ENCODE measurements around the gene MT1M. TPM values are rescaled to one million over a fixed set of nuclear protein-coding genes. Genes with fewer than 3 reads are reported as not detected.

The MT1M gene
- total and polyA plus RNA-seq, 2 of the 8 experiments (the other 6 are each of a cell fraction or from before 2014, with no cell fraction given): 2.1 TPM; not detected in 1

DNA sequence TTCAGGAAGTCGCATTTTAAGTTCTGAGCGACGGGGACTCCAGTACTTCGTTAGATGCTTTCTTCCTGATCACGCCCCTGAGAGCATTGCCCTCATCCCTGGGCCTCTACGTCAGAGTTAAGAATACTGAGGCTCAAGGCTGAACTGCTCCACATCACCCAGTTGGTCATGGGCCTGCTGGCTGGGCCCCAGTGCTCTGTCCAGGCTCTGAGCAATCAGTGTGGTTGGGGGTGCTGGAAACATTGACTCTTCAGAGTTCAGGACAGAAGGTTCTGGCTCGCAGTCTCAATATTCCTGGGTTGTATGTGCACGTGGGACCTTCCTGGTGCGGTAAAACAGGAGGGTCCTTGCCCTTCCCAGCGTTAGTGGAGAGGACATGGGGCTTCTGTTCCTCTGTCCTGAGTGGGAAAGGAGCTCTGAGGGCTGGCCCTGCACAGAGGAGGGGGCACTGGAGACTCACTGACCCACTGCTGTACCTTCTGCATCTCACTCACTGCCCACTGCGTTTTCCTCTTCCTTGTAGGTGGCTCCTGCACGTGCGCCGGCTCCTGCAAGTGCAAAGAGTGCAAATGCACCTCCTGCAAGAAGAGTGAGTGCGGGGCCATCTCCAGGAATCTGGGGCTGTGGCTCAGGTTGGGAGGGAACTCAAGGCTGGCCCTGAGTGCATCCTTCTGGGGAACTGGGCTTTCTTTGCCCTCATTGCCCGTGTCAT is 6.4 kb upstream of the MT1M start:
- H3K27ac ChIP-seq (ENCODE audit: low read depth, low read length): no peak overlapping the region
- CTCF ChIA-PET (ENCODE audit: partially characterized antibody): interaction anchor here (0.9 to 3.2 kb wide), 11 partner anchors 11 to 76 kb away, joined by 3 to 13 read pairs (median 5); partner anchors contain the start of genes MT1A and MT1H
- H3K36me3 ChIP-seq (ENCODE audit: control insufficient read depth in 2 of 4, insufficient read depth in 4 of 4, low read length in 3 of 4): no peaks in the 10 kb centered on the region
- peak overlapping the region; percentile 90 to 94 for H3K4me2 ChIP-seq (ENCODE audit: insufficient read depth in 1 of 2, low read depth in 2 of 2, low read length in 2 of 2)
- H3K4me3 ChIP-seq (ENCODE audit: extremely low read depth in 1 of 4, insufficient read depth in 2 of 4, low read depth in 3 of 4, low read length in 4 of 4): peak overlapping the region; percentile 6 to 61 (median 34); a peak in 6 of 8 replicates
- H3K23me2 ChIP-seq (ENCODE audit: low read depth, low read length): peaks cover 5% of the 10 kb centered on the region; the same call in 1 of the 2 replicates
- H4K5ac ChIP-seq (ENCODE audit: insufficient read length, low read depth, low read length): no peak overlapping the region
- H3K14ac ChIP-seq (ENCODE audit: insufficient read length): no peak overlapping the region
- H3K79me1 ChIP-seq (ENCODE audit: low read depth, low read length): no peaks in the 10 kb centered on the region
- H3K9ac ChIP-seq (replicated peaks in 1 of 4; ENCODE audit: extremely low read depth in 1 of 4, low read depth in 3 of 4, low read length in 3 of 4): no peak overlapping the region
- H3K79me2 ChIP-seq (ENCODE audit: control insufficient read depth in 1 of 2, insufficient read depth in 2 of 2, low read length in 2 of 2): no peaks in the 10 kb centered on the region
- no peaks in the 10 kb centered on the region for H3K9me3 ChIP-seq (ENCODE audit: insufficient read depth in 2 of 2, low read depth in 1 of 2, low read length in 1 of 2)
- no peak overlapping the region for H2AFZ ChIP-seq (ENCODE audit: low read length)
- peak overlapping the region; percentile 40; the same call in 1 of the 2 replicates for H2BK15ac ChIP-seq (ENCODE audit: low read length)
- no peak overlapping the region; the same call in 1 of the 2 replicates for H2BK5ac ChIP-seq (ENCODE audit: low read depth, low read length)
- DNase-seq (ENCODE audit: low read depth in 1 of 2, low spot score in 2 of 2): no peak
- TF ChIP-seq EZH2 (IDR thresholded peaks at IDR 0.05; ENCODE audit: low read depth, low read length, severe bottlenecking) (peak; percentile 10), SAP30 (IDR thresholded peaks at IDR 0.05; ENCODE audit: insufficient read depth, insufficient replicate concordance, low read length) (no peak), CTBP2 (IDR thresholded peaks at IDR 0.05; ENCODE audit: borderline replicate concordance, insufficient read depth, insufficient read length, low read length) (no peak), POU5F1 (IDR thresholded peaks at IDR 0.05; ENCODE audit: low read depth, low read length) (no peak), TAF7 (optimal IDR thresholded peaks at IDR 0.05; ENCODE audit: borderline replicate concordance, low read depth, low read length) (no peak), RNF2 (IDR thresholded peaks at IDR 0.05; ENCODE audit: borderline replicate concordance, low read depth, low read length, missing control alignments, poor library complexity, severe bottlenecking) (peak; percentile 22), SUZ12 (IDR thresholded peaks at IDR 0.05; ENCODE audit: low read length) (peak; percentile 42; the same call in 1 of the 2 replicates)
- H3K23ac ChIP-seq (ENCODE audit: insufficient read length): no peak overlapping the region
- H3K56ac ChIP-seq (replicated peaks; ENCODE audit: insufficient read length, low read depth, low read length): no peak overlapping the region
- peak overlapping the region; percentile 87; the same call in 1 of the 2 replicates for H2BK12ac ChIP-seq (ENCODE audit: low read depth, low read length)
- H3K27me3 ChIP-seq (replicated peaks in 1 of 4; ENCODE audit: control insufficient read depth in 3 of 4, extremely low read depth in 1 of 4, insufficient read depth in 3 of 4, low read length in 3 of 4): peaks cover 60 to 88% (median 84%) of the 10 kb centered on the region in 4 experiments
- FAIRE-seq: no peak
- H2AK5ac ChIP-seq (ENCODE audit: low read depth, low read length): 0 out of 2 replicates have a peak overlapping the region, but pooled peaks have one; percentile 72
- H3K18ac ChIP-seq (ENCODE audit: extremely low read depth, low read length): peak overlapping the region; percentile 66
- H3K4me1 ChIP-seq (replicated peaks in 1 of 4; ENCODE audit: control insufficient read depth in 3 of 4, insufficient read depth in 4 of 4, low read length in 3 of 4): peaks cover 0 to 17% (median 14%) of the 10 kb centered on the region in 4 experiments; a peak in 6 of 7 replicates
- H2BK120ac ChIP-seq (replicated peaks; ENCODE audit: low read depth, low read length): no peak overlapping the region
- H4K91ac ChIP-seq (replicated peaks; ENCODE audit: insufficient read length, low read length): no peak overlapping the region
- 9% methylated on average over 16 of the region's 16 CpGs; no CpG with 5 or more reads in 1 of the 2 experiments for WGBS, 2 experiments (ENCODE audit: extremely low coverage in 1 of 2, insufficient coverage in 1 of 2, insufficient read length in 1 of 2, insufficient replicate concordance in 2 of 2, low coverage in 1 of 2, low lambda C conversion rate in 2 of 2, missing lambda C conversion rate in 1 of 2)
- H2BK20ac ChIP-seq (ENCODE audit: low read length): no peak overlapping the region
- no peak overlapping the region for H4K8ac ChIP-seq (ENCODE audit: extremely low read depth, insufficient read depth, low read length)
- POLR2A ChIA-PET (ENCODE audit: partially characterized antibody): interaction anchor here (0.7 to 4.7 kb wide), 27 partner anchors 10 to 306 kb away, joined by 3 to 66 read pairs (median 5); partner anchors contain the start of genes HERPUD1, MT1A, MT1F and MT1G
- H3K4ac ChIP-seq (replicated peaks; ENCODE audit: insufficient read length, low read depth, low read length): no peak overlapping the region
- peaks cover 0 to 15% of the 10 kb centered on the region in 2 experiments for H4K20me1 ChIP-seq (replicated peaks in 1 of 2; ENCODE audit: control insufficient read depth in 1 of 2, insufficient read depth in 2 of 2, low read length in 2 of 2)

Measured in H1 (cell line).